HepG2 (cell line): Measurements from ENCODE around the gene ADGRL2. TPM values are rescaled to one million over a fixed set of nuclear protein-coding genes. Genes with fewer than 3 reads are reported as not detected.
A peak's percentile ranks its signal among the peaks of the same experiment; 100 is the strongest.

Source experiments
- ASH2L ChIP-seq: fragments of 300-600, 200-600 bp; sonication (generic); IDR thresholded peaks from 2 replicates; pipeline ENCODE4 v1.7.0; 2017; ENCODE audit warnings: low read depth, mild to moderate bottlenecking, moderate library complexity, mixed read lengths, low read length; ENCODE audit not compliant: insufficient read length
- BRCA1 ChIP-seq: sonication (generic); formaldehyde crosslinking; IDR thresholded peaks from 2 replicates; pipeline ENCODE4 v1.4.0; 2020; ENCODE audit warnings: missing genetic modification reagents
- ELF3 ChIP-seq: IDR thresholded peaks from 2 replicates; pipeline ENCODE4 v1.6.1; 2016; ENCODE audit warnings: missing genetic modification reagents, missing compliant biosample characterization
- FOXA1 ChIP-seq, 2 experiments: fragments of 450-650 bp in 1 of 2; sonication (generic) in 1 of 2; formaldehyde crosslinking in 1 of 2; IDR thresholded peaks; 2 replicates each; pipeline versions ENCODE4 v1.4.0 to v1.6.1; 2016 to 2020; ENCODE audit warnings: missing genetic modification reagents in 1 of 2
- FOXP4 ChIP-seq: sonication (generic); formaldehyde crosslinking; IDR thresholded peaks from 2 replicates; pipeline ENCODE4 v1.4.0; 2020; ENCODE audit warnings: missing genetic modification reagents
- HHEX ChIP-seq: IDR thresholded peaks from 2 replicates; pipeline ENCODE4 v1.6.1; 2016; ENCODE audit warnings: control low read depth
- HMG20B ChIP-seq: conservative IDR thresholded peaks from 2 replicates; pipeline ENCODE4 v1.6.1; 2016; ENCODE audit warnings: missing genetic modification reagents, missing compliant biosample characterization
- HOXA7 ChIP-seq: sonication (generic); formaldehyde crosslinking; IDR thresholded peaks from 2 replicates; pipeline ENCODE4 v1.8.1; 2022; ENCODE audit warnings: mild to moderate bottlenecking, missing genetic modification reagents, moderate library complexity
- MED1 ChIP-seq: sonication (generic); formaldehyde crosslinking; IDR thresholded peaks from 2 replicates; pipeline ENCODE4 v1.4.0; 2020; ENCODE audit warnings: missing genetic modification reagents
- NFIC ChIP-seq: IDR thresholded peaks from 2 replicates; pipeline ENCODE4 v1.6.1; 2012; ENCODE audit warnings: mild to moderate bottlenecking, low read length, inconsistent platforms
- NFRKB ChIP-seq: fragments of 450-650 bp; IDR thresholded peaks from 2 replicates; pipeline ENCODE4 v1.6.1; 2017
- NR2F6 ChIP-seq, 2 experiments: IDR thresholded peaks; 2 replicates each; pipeline ENCODE4 v1.6.1; 2016; ENCODE audit warnings: antibody characterized with exemption in 1 of 2, mild to moderate bottlenecking in 1 of 2
- SAP130 ChIP-seq: IDR thresholded peaks from 2 replicates; pipeline ENCODE4 v1.6.1; 2016; ENCODE audit warnings: low read depth
- TBX2 ChIP-seq: sonication (generic); formaldehyde crosslinking; IDR thresholded peaks from 2 replicates; pipeline ENCODE4 v1.5.0; 2020; ENCODE audit warnings: missing genetic modification reagents, mild to moderate bottlenecking, borderline replicate concordance
- TCF7L2 ChIP-seq: IDR thresholded peaks from 2 replicates; pipeline ENCODE4 v1.6.1; 2011; ENCODE audit warnings: mild to moderate bottlenecking, low read depth, low read length, moderate library complexity
- ZBTB2 ChIP-seq: sonication (generic); formaldehyde crosslinking; IDR thresholded peaks from 2 replicates; pipeline ENCODE4 v1.8.0; 2022; ENCODE audit warnings: low read depth, missing genetic modification reagents
- ZNF724P ChIP-seq: sonication (generic); formaldehyde crosslinking; IDR thresholded peaks from 2 replicates; pipeline ENCODE4 v1.8.0; 2022; ENCODE audit warnings: missing genetic modification reagents, borderline replicate concordance
- ZNF891 ChIP-seq: sonication (generic); formaldehyde crosslinking; IDR thresholded peaks from 2 replicates; pipeline ENCODE4 v1.5.0; 2020; ENCODE audit warnings: mild to moderate bottlenecking, missing genetic modification reagents
- polyA plus RNA-seq, 8 experiments: library from polyadenylated mRNA; depleted of rRNA in 3 of 8; stranded (reverse) in 7 of 8; unstranded in 1 of 8; fragments of >200 nt; fragmentation: Illumina TruSeq in 4 of 8; extraction: Trizol in 4 of 8; gene quantifications; 2 replicates each; pipeline versions ENCODE4 v1.2.1 to v1.2.3, GENCODE V29; 2011 to 2016; ENCODE audit warnings: low read depth in 4 of 8, missing spikeins in 1 of 8, mixed read lengths in 1 of 8; ENCODE audit not compliant: insufficient read depth in 1 of 8
- total RNA-seq, 5 experiments: library from RNA; depleted of rRNA; stranded (reverse); fragments of >200 nt; fragmentation: Illumina TruSeq; extraction: Trizol; gene quantifications; 2 replicates each; pipeline ENCODE4 v1.2.3, GENCODE V29; 2016; ENCODE audit warnings: low read depth in 1 of 5
- TF ChIP-seq, protein P1 (sequence below): sonication (generic); formaldehyde crosslinking; IDR thresholded peaks from 2 replicates; pipeline ENCODE4 v1.4.0; 2020; ENCODE audit warnings: mild to moderate bottlenecking, missing genetic modification reagents, borderline replicate concordance
- TF ChIP-seq, protein P2 (sequence below): sonication (generic); formaldehyde crosslinking; IDR thresholded peaks from 2 replicates; pipeline ENCODE4 v1.5.0; 2020; ENCODE audit warnings: mild to moderate bottlenecking, missing genetic modification reagents

The ADGRL2 gene
- total and polyA plus RNA-seq, 2 of the 13 experiments (the other 11 are each of a cell fraction or from before 2014, with no cell fraction given), result 15.3 to 31.6 TPM

DNA sequence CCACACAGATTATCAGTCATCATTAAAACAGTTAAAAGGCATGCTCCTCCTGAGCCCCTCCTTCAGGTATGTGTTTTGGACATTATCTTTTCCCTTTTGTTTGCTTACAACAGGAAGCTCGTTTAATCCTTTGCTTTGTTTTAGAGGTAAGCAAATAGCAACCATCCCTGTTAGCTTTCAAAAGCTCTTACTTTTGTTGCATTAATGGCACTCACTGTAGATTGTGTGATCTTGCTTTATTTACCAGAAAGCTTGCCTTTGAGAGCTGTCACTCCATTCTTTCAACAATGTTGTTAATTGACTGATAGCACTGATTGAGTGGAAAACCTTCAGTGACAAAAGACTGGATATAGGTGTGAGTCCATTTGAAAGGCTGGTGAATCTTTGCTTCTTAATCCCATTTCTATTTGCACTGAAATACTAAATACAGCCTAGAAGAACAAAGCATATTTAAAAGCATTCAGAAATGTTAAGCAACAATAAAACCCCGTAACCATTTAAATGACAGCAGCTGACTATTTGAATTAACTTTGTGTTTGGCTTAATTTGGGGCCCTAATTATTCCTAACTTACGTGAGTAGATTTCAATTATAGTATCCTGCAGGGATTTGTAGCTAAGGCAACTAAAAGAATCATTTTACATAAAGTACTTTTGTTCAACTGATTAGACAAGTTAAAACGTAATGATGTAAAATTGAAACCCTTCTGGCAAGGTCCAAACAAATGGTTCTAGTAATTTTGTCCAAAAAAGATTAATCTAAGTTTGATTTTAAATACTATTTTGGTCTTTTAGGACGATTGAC, 48.3 kb downstream of the ADGRL2 start (continued):
- TF ChIP-seq FOXP4 (CRISPR knock-in tag), result peak; percentile 55; the same call in 1 of the 2 replicates
- TF ChIP-seq ZNF891 (CRISPR knock-in tag), result no peak
- no peak for TF ChIP-seq ZNF724P (CRISPR knock-in tag)
- peak; percentile 63 for TF ChIP-seq HHEX (CRISPR knock-in tag)
- 0 out of 2 replicates have a peak, but pooled peaks have one; percentile 30 for TF ChIP-seq MED1 (CRISPR knock-in tag)
- TF ChIP-seq NR2F6 (IDR thresholded peaks at IDR 0.05), result peak; percentile 42; the same call in 1 of the 2 replicates
- no peak for TF ChIP-seq NR2F6 (CRISPR knock-in tag; IDR thresholded peaks at IDR 0.05)
- no peak for TF ChIP-seq HOXA7
- TF ChIP-seq ASH2L, result peak; percentile 30
- TF ChIP-seq TCF7L2, result 0 out of 2 replicates have a peak, but pooled peaks have one; percentile 35
- peak; percentile 33; the same call in 1 of the 2 replicates for TF ChIP-seq ELF3 (CRISPR knock-in tag)
- TF ChIP-seq ZBTB2 (CRISPR knock-in tag), result no peak
- peak; percentile 43; the same call in 1 of the 2 replicates for TF ChIP-seq SAP130
- no peak for TF ChIP-seq BRCA1 (CRISPR knock-in tag)
- peak; percentile 71; the same call in 1 of the 2 replicates for TF ChIP-seq FOXA1 (IDR thresholded peaks at IDR 0.05)
- TF ChIP-seq FOXA1 (CRISPR knock-in tag; IDR thresholded peaks at IDR 0.05), result peak; percentile 65
- TF ChIP-seq TBX2 (CRISPR knock-in tag), result peak; percentile 76; the same call in 1 of the 2 replicates
- TF ChIP-seq NFRKB, result no peak
- TF ChIP-seq HMG20B (CRISPR knock-in tag), result 0 out of 2 replicates have a peak, but pooled peaks have one; percentile 45
- peak; percentile 84; the same call in 1 of the 2 replicates for TF ChIP-seq NFIC
- TF ChIP-seq, protein P1, sequence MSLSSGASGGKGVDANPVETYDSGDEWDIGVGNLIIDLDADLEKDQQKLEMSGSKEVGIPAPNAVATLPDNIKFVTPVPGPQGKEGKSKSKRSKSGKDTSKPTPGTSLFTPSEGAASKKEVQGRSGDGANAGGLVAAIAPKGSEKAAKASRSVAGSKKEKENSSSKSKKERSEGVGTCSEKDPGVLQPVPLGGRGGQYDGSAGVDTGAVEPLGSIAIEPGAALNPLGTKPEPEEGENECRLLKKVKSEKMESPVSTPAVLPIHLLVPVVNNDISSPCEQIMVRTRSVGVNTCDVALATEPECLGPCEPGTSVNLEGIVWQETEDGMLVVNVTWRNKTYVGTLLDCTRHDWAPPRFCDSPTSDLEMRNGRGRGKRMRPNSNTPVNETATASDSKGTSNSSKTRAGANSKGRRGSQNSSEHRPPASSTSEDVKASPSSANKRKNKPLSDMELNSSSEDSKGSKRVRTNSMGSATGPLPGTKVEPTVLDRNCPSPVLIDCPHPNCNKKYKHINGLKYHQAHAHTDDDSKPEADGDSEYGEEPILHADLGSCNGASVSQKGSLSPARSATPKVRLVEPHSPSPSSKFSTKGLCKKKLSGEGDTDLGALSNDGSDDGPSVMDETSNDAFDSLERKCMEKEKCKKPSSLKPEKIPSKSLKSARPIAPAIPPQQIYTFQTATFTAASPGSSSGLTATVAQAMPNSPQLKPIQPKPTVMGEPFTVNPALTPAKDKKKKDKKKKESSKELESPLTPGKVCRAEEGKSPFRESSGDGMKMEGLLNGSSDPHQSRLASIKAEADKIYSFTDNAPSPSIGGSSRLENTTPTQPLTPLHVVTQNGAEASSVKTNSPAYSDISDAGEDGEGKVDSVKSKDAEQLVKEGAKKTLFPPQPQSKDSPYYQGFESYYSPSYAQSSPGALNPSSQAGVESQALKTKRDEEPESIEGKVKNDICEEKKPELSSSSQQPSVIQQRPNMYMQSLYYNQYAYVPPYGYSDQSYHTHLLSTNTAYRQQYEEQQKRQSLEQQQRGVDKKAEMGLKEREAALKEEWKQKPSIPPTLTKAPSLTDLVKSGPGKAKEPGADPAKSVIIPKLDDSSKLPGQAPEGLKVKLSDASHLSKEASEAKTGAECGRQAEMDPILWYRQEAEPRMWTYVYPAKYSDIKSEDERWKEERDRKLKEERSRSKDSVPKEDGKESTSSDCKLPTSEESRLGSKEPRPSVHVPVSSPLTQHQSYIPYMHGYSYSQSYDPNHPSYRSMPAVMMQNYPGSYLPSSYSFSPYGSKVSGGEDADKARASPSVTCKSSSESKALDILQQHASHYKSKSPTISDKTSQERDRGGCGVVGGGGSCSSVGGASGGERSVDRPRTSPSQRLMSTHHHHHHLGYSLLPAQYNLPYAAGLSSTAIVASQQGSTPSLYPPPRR (CRISPR knock-in tag), result peak; percentile 86; the same call in 1 of the 2 replicates
- TF ChIP-seq, protein P2, sequence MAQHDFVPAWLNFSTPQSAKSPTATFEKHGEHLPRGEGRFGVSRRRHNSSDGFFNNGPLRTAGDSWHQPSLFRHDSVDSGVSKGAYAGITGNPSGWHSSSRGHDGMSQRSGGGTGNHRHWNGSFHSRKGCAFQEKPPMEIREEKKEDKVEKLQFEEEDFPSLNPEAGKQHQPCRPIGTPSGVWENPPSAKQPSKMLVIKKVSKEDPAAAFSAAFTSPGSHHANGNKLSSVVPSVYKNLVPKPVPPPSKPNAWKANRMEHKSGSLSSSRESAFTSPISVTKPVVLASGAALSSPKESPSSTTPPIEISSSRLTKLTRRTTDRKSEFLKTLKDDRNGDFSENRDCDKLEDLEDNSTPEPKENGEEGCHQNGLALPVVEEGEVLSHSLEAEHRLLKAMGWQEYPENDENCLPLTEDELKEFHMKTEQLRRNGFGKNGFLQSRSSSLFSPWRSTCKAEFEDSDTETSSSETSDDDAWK, result no peak
